Skeletal muscle tissue (tissue), 4 donors: ENCODE data around the gene RNF19B. TPM values are rescaled to one million over a fixed set of nuclear protein-coding genes. Genes with fewer than 3 reads are reported as not detected.

Experiments used
- H3K27ac ChIP-seq: one replicate; pipeline ENCODE4 v1.7.0; 2013; ENCODE audit warnings: mild to moderate bottlenecking, low read depth, low read length, inconsistent platforms
- H3K27me3 ChIP-seq, 3 donors: one replicate each; pipeline ENCODE4 v1.7.0; 2013; ENCODE audit warnings: low read length in 3 of 3; ENCODE audit not compliant: control insufficient read depth in 3 of 3, insufficient read depth in 3 of 3
- H3K36me3 ChIP-seq, 3 donors: one replicate each; pipeline ENCODE4 v1.7.0; 2013; ENCODE audit warnings: low read length in 3 of 3; ENCODE audit not compliant: control insufficient read depth in 3 of 3, insufficient read depth in 3 of 3
- H3K4me1 ChIP-seq, 3 donors: one replicate each; pipeline ENCODE4 v1.7.0; 2013; ENCODE audit warnings: low read length in 3 of 3, mild to moderate bottlenecking in 3 of 3; ENCODE audit not compliant: control insufficient read depth in 3 of 3, insufficient read depth in 3 of 3
- H3K4me3 ChIP-seq, 3 donors: one replicate each; pipeline ENCODE4 v1.7.0; 2013; ENCODE audit warnings: low read length in 3 of 3
- H3K9ac ChIP-seq, 3 donors: one replicate each; pipeline ENCODE4 v1.7.0; 2013; ENCODE audit warnings: low read length in 3 of 3, mild to moderate bottlenecking in 3 of 3, moderate library complexity in 2 of 3, low read depth in 1 of 3
- H3K9me3 ChIP-seq, 3 donors: one replicate each; pipeline ENCODE4 v1.7.0; 2013; ENCODE audit warnings: low read length in 3 of 3; ENCODE audit not compliant: control insufficient read depth in 3 of 3
- total RNA-seq: library from RNA; depleted of rRNA; stranded (reverse); fragments of >200 nt; gene quantifications from one replicate; pipeline ENCODE4 v1.2.3, GENCODE V29; 2014
- donor health status: Osteomylitis.

Gene RNF19B
- total RNA-seq, 1 donor from 2014 or later, result 5.7 TPM

GRCh38 chr1:32969566-32969965 is 5.0 kb upstream of the RNF19B start:
- no peak overlapping the region for H3K9ac ChIP-seq
- H3K36me3 ChIP-seq, result no peaks in the 10 kb centered on the region
- H3K4me1 ChIP-seq, result peaks cover 7 to 10% (median 8%) of the 10 kb centered on the region in 3 donors
- peaks cover 0 to 36% (median 29%) of the 10 kb centered on the region in 3 donors for H3K27me3 ChIP-seq
- no peak overlapping the region for H3K4me3 ChIP-seq
- H3K9me3 ChIP-seq, result no peaks in the 10 kb centered on the region
- H3K27ac ChIP-seq, result no peak overlapping the region

GRCh38 chr1:32967888-32968568 is 3.4 kb upstream of the RNF19B start:
- Histone ChIP-seq H3K27ac (no peak overlapping the region), H3K4me3 (no peak overlapping the region), H3K27me3 (peaks cover 0 to 36% (median 27%) of the 10 kb centered on the region in 3 donors), H3K9ac (no peak overlapping the region), H3K9me3 (no peaks in the 10 kb centered on the region), H3K4me1 (peaks cover 8 to 10% (median 8%) of the 10 kb centered on the region in 3 donors), H3K36me3 (no peaks in the 10 kb centered on the region)

- Histone ChIP-seq H3K9me3 (no peaks in the 10 kb centered on the region), H3K27ac (no peak overlapping the region), H3K27me3 (peaks cover 0 to 28% (median 17%) of the 10 kb centered on the region in 3 donors), H3K9ac (no peak overlapping the region), H3K36me3 (no peaks in the 10 kb centered on the region), H3K4me3 (no peak overlapping the region), H3K4me1 (peaks cover 9 to 11% (median 11%) of the 10 kb centered on the region in 3 donors)
These were observed 2.3 kb upstream of the RNF19B start for GRCh38 chr1:32966900-32967299.

GRCh38 chr1:32965251-32965747 is 690 bp upstream of the RNF19B start:
- peak overlapping the region; percentile 77 to 97 (median 81) for H3K4me3 ChIP-seq
- H3K27me3 ChIP-seq, result peaks cover 0 to 14% (median 4%) of the 10 kb centered on the region in 3 donors
- peak overlapping the region; percentile 75 for H3K27ac ChIP-seq
- no peaks in the 10 kb centered on the region for H3K9me3 ChIP-seq
- H3K36me3 ChIP-seq, result no peaks in the 10 kb centered on the region
- peak overlapping the region in 2 of 3 donors; percentile 2 to 82 for H3K9ac ChIP-seq
- H3K4me1 ChIP-seq, result peaks cover 9 to 11% (median 11%) of the 10 kb centered on the region in 3 donors

- H3K9ac ChIP-seq, result peak overlapping the region; percentile 74 to 85 (median 76)
- H3K9me3 ChIP-seq, result no peaks in the 10 kb centered on the region
- no peaks in the 10 kb centered on the region for H3K36me3 ChIP-seq
- H3K27ac ChIP-seq, result peak overlapping the region; percentile 68
- peak overlapping the region; percentile 79 to 97 (median 91) for H3K4me3 ChIP-seq
- peaks cover 9 to 11% (median 11%) of the 10 kb centered on the region in 3 donors for H3K4me1 ChIP-seq
- peaks cover 0 to 11% (median 4%) of the 10 kb centered on the region in 3 donors for H3K27me3 ChIP-seq
These were observed 706 bp downstream of the RNF19B start for GRCh38 chr1:32963746-32964460.

GRCh38 chr1:32962248-32962896 is 2.2 kb downstream of the RNF19B start:
- peak overlapping the region; percentile 12 to 45 (median 35) for H3K9ac ChIP-seq
- H3K36me3 ChIP-seq, result no peaks in the 10 kb centered on the region
- H3K4me3 ChIP-seq, result peak overlapping the region; percentile 63 to 75 (median 74)
- H3K27me3 ChIP-seq, result peaks cover 0 to 5% (median 4%) of the 10 kb centered on the region in 3 donors
- H3K27ac ChIP-seq, result no peak overlapping the region
- peaks cover 9 to 11% (median 11%) of the 10 kb centered on the region in 3 donors for H3K4me1 ChIP-seq
- H3K9me3 ChIP-seq, result no peaks in the 10 kb centered on the region

- Histone ChIP-seq H3K27ac (no peak overlapping the region), H3K9me3 (no peaks in the 10 kb centered on the region), H3K4me1 (peaks cover 9 to 11% (median 11%) of the 10 kb centered on the region in 3 donors), H3K36me3 (no peaks in the 10 kb centered on the region), H3K27me3 (no peaks in the 10 kb centered on the region), H3K4me3 (no peak overlapping the region), H3K9ac (no peak overlapping the region)
These were observed 3.7 kb downstream of the RNF19B start for GRCh38 chr1:32960819-32961355.

GRCh38 chr1:32960342-32960741 is 4.3 kb downstream of the RNF19B start:
- no peaks in the 10 kb centered on the region for H3K9me3 ChIP-seq
- no peak overlapping the region for H3K27ac ChIP-seq
- no peaks in the 10 kb centered on the region for H3K27me3 ChIP-seq
- no peak overlapping the region for H3K4me3 ChIP-seq
- no peak overlapping the region for H3K9ac ChIP-seq
- peaks cover 9 to 11% (median 11%) of the 10 kb centered on the region in 3 donors for H3K4me1 ChIP-seq
- no peaks in the 10 kb centered on the region for H3K36me3 ChIP-seq

GRCh38 chr1:32958827-32959226 is 5.8 kb downstream of the RNF19B start:
- Histone ChIP-seq H3K27ac (no peak overlapping the region), H3K27me3 (no peaks in the 10 kb centered on the region), H3K4me3 (no peak overlapping the region), H3K4me1 (peaks cover 9 to 11% (median 11%) of the 10 kb centered on the region in 3 donors), H3K9me3 (no peaks in the 10 kb centered on the region), H3K36me3 (no peaks in the 10 kb centered on the region), H3K9ac (no peak overlapping the region)
